Measurements from ENCODE around the gene ARSB. TPM values are rescaled to one million over a fixed set of nuclear protein-coding genes. Genes with fewer than 3 reads are reported as not detected.

The ARSB gene
- total and polyA plus RNA-seq, 10 of the 15 experiments (the other 5 are each of a cell fraction or from before 2014, with no cell fraction given) = 1.2 to 8.2 (median 6.1) TPM

DNA sequence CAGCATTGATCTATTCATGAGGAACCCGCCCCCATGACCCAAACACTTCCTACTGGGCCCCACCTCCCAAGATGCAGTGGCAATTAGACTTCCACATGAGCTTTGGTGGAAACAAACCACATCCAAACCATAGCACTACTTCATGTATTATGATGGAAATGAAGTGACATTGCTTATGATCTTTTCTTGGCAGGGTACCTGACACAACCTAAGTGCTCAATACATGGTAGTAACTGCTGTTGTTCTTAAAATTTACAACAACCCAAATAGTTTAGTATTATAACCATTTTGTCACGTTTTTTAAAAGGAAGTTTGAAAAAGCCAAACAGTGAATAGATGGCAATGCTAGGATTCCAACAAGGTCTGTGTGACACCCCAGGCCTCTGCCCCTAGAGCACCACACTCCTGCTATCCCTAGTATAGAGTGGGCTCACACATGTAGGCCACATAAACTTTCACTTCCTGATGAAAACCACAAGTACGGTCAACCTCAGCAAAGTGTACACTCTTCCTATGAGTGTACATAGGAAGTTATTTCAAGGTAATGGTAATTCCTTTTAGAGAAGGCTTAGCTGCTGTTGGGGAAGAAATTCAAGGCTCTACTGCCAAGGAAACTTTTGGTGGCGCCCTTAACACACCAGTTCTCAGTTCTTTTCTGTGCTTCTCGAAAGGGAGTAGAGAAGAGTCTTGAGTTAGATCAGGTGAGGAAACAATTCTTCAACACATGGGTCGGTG is 97.6 kb downstream of the ARSB start (continued):
- no peak for TF ChIP-seq ZNF687 (IDR thresholded peaks at IDR 0.05)
- no peak for TF ChIP-seq SREBF1 (IDR thresholded peaks at IDR 0.05; ENCODE audit: low read length)
- no peak for TF ChIP-seq CEBPZ (IDR thresholded peaks at IDR 0.05; ENCODE audit: low read depth, low read length)
- TF ChIP-seq NR2C1 (IDR thresholded peaks at IDR 0.05) = no peak
- TF ChIP-seq, protein P1, sequence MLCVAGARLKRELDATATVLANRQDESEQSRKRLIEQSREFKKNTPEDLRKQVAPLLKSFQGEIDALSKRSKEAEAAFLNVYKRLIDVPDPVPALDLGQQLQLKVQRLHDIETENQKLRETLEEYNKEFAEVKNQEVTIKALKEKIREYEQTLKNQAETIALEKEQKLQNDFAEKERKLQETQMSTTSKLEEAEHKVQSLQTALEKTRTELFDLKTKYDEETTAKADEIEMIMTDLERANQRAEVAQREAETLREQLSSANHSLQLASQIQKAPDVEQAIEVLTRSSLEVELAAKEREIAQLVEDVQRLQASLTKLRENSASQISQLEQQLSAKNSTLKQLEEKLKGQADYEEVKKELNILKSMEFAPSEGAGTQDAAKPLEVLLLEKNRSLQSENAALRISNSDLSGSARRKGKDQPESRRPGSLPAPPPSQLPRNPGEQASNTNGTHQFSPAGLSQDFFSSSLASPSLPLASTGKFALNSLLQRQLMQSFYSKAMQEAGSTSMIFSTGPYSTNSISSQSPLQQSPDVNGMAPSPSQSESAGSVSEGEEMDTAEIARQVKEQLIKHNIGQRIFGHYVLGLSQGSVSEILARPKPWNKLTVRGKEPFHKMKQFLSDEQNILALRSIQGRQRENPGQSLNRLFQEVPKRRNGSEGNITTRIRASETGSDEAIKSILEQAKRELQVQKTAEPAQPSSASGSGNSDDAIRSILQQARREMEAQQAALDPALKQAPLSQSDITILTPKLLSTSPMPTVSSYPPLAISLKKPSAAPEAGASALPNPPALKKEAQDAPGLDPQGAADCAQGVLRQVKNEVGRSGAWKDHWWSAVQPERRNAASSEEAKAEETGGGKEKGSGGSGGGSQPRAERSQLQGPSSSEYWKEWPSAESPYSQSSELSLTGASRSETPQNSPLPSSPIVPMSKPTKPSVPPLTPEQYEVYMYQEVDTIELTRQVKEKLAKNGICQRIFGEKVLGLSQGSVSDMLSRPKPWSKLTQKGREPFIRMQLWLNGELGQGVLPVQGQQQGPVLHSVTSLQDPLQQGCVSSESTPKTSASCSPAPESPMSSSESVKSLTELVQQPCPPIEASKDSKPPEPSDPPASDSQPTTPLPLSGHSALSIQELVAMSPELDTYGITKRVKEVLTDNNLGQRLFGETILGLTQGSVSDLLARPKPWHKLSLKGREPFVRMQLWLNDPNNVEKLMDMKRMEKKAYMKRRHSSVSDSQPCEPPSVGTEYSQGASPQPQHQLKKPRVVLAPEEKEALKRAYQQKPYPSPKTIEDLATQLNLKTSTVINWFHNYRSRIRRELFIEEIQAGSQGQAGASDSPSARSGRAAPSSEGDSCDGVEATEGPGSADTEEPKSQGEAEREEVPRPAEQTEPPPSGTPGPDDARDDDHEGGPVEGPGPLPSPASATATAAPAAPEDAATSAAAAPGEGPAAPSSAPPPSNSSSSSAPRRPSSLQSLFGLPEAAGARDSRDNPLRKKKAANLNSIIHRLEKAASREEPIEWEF (IDR thresholded peaks at IDR 0.05; ENCODE audit: insufficient replicate concordance, low read depth, low read length) = no peak
- TF ChIP-seq, protein P2, sequence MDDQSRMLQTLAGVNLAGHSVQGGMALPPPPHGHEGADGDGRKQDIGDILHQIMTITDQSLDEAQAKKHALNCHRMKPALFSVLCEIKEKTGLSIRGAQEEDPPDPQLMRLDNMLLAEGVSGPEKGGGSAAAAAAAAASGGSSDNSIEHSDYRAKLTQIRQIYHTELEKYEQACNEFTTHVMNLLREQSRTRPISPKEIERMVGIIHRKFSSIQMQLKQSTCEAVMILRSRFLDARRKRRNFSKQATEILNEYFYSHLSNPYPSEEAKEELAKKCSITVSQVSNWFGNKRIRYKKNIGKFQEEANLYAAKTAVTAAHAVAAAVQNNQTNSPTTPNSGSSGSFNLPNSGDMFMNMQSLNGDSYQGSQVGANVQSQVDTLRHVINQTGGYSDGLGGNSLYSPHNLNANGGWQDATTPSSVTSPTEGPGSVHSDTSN (IDR thresholded peaks at IDR 0.05; ENCODE audit: insufficient replicate concordance, low read depth, low read length) = no peak
- peak; percentile 72 for TF ChIP-seq RAD21 (IDR thresholded peaks at IDR 0.05; ENCODE audit: insufficient read depth, low read depth, low read length)
- TF ChIP-seq, protein P3, sequence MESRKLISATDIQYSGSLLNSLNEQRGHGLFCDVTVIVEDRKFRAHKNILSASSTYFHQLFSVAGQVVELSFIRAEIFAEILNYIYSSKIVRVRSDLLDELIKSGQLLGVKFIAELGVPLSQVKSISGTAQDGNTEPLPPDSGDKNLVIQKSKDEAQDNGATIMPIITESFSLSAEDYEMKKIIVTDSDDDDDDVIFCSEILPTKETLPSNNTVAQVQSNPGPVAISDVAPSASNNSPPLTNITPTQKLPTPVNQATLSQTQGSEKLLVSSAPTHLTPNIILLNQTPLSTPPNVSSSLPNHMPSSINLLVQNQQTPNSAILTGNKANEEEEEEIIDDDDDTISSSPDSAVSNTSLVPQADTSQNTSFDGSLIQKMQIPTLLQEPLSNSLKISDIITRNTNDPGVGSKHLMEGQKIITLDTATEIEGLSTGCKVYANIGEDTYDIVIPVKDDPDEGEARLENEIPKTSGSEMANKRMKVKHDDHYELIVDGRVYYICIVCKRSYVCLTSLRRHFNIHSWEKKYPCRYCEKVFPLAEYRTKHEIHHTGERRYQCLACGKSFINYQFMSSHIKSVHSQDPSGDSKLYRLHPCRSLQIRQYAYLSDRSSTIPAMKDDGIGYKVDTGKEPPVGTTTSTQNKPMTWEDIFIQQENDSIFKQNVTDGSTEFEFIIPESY (IDR thresholded peaks at IDR 0.05) = no peak

Data from GM12878 (cell line).